ENCODE measurements around the gene LBX1.

Gene LBX1

DNA sequence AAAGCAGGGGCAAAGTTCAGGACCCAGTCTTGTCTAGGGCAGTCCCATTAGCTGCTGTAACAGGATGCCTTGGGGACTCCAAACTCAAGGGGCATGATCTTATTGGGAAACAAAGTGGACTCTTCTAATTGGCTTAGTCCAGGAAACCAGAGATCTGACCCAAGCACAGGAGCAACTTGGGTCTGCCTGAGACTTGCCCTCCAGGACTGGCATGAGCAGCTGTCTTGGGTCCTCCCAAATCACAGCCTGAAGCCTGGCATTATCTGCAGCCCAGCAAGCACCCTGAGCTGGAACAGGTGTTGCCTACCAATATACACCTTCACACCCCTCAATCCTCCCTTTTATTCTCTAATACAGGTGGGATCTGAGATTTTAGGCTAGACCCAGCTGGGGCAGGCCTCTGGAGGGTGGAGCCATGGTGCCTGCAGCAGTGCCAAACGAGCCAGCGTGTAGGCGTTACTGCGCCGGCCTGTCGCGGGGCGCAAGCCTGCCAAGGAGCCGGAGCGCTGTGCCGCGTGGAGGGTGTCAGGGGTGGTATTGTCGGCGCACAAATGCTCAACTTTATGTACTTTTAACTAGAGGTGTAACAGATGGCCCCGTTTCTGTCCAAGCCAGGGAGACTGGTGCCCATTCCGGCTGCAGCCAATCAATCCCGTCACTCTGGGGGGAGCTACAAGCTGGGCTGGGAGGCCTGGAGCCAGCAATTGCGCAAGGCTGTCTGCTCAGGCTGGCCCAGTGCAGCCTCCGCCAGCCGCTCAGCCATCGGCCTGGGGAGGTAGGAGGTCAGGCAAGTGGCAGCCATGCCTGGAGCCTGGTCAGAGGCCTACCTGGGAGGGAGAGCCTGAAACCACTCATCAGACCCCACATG is 12.8 kb upstream of the LBX1 start:
- no peak for DNase-seq (ENCODE audit: low spot score)

DNA sequence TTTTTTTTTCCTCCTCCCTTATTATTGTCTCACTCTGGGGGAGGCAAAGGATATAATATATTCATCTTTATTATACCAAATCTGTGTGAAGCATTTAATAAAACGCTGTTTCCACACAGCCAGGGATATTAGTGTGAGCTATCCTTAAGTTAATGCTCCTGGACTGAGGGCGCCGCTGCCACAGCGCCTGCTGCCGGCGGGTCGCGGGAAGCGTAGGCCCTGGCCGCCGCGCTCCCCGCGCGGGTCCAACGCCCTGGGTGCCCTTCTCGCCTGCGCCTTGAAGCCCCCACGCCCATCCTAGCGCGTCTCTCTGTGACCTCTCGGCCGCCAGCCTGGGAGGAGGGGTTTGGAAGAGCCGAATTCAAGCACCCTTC is 9.5 kb upstream of the LBX1 start:
- DNase-seq (ENCODE audit: low spot score): no peak

- no peak for DNase-seq (ENCODE audit: low spot score)
Measured at GRCh38 chr10:101237982-101238731, 8.9 kb upstream of the LBX1 start.

GRCh38 chr10:101237081-101237981 is 8.1 kb upstream of the LBX1 start:
- DNase-seq (ENCODE audit: low spot score): no peak

DNA sequence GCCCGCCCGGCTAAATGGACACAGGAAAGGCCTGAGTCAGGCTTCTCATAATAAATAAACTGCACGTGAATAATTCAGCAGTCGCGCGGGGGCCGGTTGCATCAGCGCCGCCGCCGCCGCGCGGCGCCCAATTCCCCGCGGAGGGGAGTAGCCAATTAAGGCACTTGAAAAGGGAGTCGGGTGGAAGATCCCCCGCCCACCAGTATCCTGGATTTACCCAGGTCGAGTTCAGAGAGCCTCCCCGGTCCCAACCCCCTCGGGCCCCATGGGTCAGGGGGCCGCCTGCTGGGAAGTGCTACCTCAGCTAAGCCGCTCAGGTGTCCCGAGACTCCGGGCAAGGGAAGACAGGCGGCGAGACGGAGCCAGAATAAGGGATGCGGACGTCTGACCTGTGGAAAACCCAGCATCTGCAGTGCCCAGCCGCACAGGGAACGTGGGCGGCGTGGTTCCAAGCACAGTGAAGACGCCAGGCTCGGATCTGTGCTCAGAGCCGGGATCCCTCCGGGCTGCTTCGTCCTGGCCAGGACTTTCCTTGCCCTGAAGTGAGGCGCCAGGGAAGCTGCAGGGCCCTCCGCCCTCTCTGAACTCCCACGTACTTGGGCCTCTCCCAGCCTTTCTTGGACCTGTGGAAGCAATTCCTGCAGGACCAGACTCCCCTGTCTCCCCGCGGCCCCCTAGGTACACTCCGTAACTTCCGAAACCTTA is 7.3 kb upstream of the LBX1 start:
- no peak for DNase-seq (ENCODE audit: low spot score)

- DNase-seq (ENCODE audit: low spot score): no peak
Measured at GRCh38 chr10:101235766-101236165, 6.5 kb upstream of the LBX1 start.

- DNase-seq (ENCODE audit: low spot score): no peak
Measured at GRCh38 chr10:101234333-101234732, 5.1 kb upstream of the LBX1 start.

DNA sequence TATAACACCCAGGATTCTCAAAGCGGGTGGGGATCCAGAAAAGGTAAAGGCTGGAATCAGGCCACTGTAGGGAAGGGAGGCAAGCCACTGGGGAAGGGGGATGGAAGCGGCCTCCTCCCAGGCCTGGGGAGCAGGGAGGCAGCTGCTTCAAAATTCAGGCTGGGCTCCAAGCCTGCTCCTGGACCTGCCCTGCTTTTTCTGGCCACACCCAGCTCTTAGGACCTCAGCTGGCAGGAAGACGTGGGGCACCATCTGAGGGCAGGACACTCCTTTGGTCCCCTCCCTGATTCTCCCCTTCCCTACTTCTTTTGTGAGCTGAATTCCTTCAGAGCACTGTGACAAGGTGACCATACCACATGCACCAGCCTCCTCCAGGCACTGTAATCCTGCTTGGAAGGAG is 4.6 kb upstream of the LBX1 start:
- no peak for DNase-seq (ENCODE audit: low spot score)

DNA sequence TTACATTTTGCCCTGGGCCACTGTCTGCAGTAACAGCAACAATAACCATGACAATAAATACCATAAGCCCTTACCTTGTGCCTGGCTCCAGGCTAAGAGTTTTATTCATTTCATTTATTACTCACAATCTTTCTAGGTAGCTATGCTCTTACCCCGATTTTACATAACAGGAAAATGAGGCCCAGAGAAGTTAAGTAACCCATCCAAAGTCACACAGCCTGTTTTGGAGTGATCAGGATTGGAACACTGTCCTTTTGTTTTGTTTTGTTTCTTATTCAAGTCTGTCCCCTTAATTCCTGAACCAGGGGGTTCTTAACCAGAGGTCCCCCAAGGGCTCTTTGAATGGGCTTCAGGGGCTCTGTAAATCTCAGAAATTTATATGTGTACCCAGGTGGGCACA is 4.2 kb upstream of the LBX1 start:
- no peak for DNase-seq (ENCODE audit: low spot score)

DNA sequence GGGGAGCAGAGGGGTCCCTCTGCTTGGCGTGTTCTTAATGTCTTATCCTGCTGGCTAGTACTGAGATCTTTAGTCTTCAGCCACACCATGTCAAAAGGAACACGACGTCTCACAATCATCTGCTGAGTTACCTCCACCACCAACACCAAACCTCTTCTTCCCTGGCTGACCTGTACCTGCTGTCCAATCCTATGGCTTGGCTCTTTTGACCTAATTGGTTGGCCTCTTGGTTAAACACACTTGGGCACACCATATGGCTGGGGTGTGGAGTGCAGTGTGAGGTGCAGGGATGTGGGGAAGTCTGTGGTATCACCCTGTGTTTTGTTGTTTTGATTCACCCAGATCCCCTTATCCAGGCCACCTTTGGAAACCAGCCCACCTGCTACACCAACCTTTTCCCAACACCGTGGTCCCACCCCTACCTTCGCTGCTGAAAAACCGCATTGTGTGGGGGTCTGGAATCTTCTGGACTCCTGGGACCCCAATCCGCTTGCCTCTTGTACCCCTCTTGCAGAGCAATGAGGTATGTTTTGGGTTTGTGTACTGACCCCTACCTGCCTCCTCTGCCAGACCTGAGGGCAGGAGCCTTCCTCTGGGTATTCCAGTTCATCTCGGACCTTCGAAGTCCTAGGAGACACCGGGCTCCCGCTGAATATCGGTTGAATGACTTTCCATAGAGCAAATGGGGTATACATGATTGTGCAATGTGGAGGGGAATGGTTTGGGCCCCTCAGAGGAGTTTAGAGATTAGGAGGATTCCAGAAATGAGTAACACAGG is 2.8 kb upstream of the LBX1 start:
- DNase-seq (ENCODE audit: low spot score): no peak

- DNase-seq (ENCODE audit: low spot score): no peak
Measured at GRCh38 chr10:101231092-101231491, 1.8 kb upstream of the LBX1 start.

GRCh38 chr10:101230183-101230917 is 1.1 kb upstream of the LBX1 start:
- DNase-seq (ENCODE audit: low spot score): no peak

GRCh38 chr10:101228966-101229265 is 347 bp downstream of the LBX1 start:
- no peak for DNase-seq (ENCODE audit: low spot score)

- DNase-seq (ENCODE audit: low spot score): no peak
Measured at GRCh38 chr10:101228153-101228965, 904 bp downstream of the LBX1 start.

GRCh38 chr10:101227429-101228152 is 1.7 kb downstream of the LBX1 start:
- DNase-seq (ENCODE audit: low spot score): no peak

- peak; percentile 21 for DNase-seq (ENCODE audit: low spot score)
Measured at GRCh38 chr10:101226491-101227428, 2.5 kb downstream of the LBX1 start.

DNA sequence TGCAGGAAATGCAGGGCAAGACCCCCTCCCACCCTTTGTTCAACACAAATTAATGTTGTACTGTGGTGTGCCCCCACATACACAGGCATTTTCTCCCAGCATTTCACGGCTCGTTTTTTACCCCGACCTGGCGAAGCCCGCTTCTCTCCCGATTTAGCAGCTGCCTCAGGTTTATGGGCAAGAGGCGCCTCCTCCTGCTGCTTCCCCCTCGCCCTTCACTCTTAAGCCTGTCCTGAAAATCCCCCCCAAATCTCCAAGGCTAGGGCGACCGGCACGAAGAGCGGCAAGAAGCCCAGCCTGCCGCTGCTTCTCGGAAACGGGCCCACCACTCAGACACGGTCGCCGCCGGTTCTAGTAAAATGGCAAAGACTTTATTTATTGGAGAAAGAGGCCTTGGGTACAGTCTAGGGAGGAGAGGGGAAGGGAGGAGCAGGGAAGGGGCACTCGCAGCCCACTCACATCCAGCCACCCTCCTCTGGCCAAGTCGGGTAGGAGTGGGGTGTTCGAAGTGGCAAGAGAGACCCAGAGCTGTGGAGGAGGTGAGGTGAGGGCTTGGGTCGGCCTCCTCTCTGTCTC is 3.3 kb downstream of the LBX1 start:
- DNase-seq (ENCODE audit: low spot score): no peak
